ENCODE results near the gene SIRT7. TPM values are rescaled to one million over a fixed set of nuclear protein-coding genes. Genes with fewer than 3 reads are reported as not detected.

The SIRT7 gene
- total and polyA plus RNA-seq, 2 experiments from 2014 or later, result 16.7 to 26.7 TPM

DNA sequence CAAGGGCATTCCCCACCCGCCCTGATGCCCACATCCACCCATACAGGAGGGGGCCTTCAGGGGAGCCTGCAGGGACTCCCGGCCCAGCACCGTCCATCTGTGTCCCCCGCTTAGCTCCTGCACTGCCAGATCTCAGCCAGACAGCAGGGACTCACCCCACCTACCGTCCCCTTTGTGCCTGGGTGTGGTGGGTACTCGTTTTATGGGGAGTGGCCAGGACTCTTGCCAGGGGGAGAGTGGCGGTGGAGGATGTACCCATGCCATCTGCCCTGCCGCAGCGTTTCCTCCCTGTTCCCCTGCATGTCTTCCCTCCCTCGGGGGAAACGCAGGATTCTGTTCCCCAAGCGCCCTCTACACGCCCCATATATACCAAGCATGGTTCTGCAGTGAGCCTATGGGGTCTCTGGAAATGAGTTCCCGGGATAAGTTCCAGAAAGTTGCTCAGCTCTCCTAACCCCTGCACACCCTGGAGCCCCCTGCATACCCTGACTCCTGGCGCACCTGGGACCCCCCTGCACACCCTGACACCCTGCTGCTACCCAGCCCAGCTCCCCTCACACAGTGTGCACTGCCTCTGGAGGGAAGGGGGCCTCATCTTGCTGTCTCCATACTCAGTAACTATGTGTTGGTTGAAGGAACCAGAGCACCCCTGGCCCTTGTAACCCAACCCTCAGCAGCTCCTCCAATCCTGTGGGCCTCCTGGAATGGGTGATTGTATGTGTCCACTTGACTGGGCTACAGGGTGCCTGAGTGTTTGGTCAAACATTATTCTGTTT lies 13.8 kb upstream of the SIRT7 start:
- Histone ChIP-seq H3K9me3 (ENCODE audit: low read depth) (no peaks in the 10 kb centered on the region), H3K27me3 (no peaks in the 10 kb centered on the region), H3K27ac (no peak overlapping the region), H3K4me1 (ENCODE audit: low read depth) (peaks cover 4% of the 10 kb centered on the region), H3K36me3 (no peaks in the 10 kb centered on the region), H3K4me3 (no peak overlapping the region)
- no peak for TF ChIP-seq CTCF (IDR thresholded peaks at IDR 0.05; ENCODE audit: low read depth, low read length)
- no peak for DNase-seq (ENCODE audit: low read depth in 1 of 2, low spot score in 1 of 2)

DNA sequence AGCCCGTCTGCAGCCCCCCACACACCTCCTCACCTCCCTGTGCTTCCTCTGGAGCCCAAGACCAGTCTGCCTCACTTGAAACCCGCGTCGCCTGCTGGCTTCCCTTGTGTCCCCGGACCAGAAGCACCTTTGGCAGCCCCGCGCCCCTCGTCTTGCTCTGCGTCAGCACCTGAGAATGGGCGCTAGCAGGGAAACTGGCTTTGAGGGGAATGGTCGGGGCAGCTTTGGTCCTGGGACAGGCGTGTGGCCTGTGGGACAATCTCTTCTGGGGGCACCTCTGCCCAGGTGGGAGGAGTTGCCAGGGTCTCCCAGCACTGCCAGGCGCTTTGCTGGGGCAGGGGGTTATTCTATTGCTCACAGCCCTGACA lies 13.2 kb upstream of the SIRT7 start:
- DNase-seq (ENCODE audit: low read depth in 1 of 2, low spot score in 1 of 2), result no peak
- TF ChIP-seq CTCF (IDR thresholded peaks at IDR 0.05; ENCODE audit: low read depth, low read length), result no peak
- Histone ChIP-seq H3K4me3 (no peak overlapping the region), H3K4me1 (ENCODE audit: low read depth) (no peaks in the 10 kb centered on the region), H3K36me3 (no peaks in the 10 kb centered on the region), H3K27ac (no peak overlapping the region), H3K9me3 (ENCODE audit: low read depth) (no peaks in the 10 kb centered on the region), H3K27me3 (no peaks in the 10 kb centered on the region)

- H3K36me3 ChIP-seq, result no peaks in the 10 kb centered on the region
- H3K27ac ChIP-seq, result no peak overlapping the region
- no peaks in the 10 kb centered on the region for H3K27me3 ChIP-seq
- TF ChIP-seq CTCF (IDR thresholded peaks at IDR 0.05; ENCODE audit: low read depth, low read length), result no peak
- no peaks in the 10 kb centered on the region for H3K9me3 ChIP-seq (ENCODE audit: low read depth)
- no peak for DNase-seq (ENCODE audit: low read depth in 1 of 2, low spot score in 1 of 2)
- H3K4me1 ChIP-seq (ENCODE audit: low read depth), result no peaks in the 10 kb centered on the region
- H3K4me3 ChIP-seq, result no peak overlapping the region
Measured at GRCh38 chr17:81930142-81931125, 12.5 kb upstream of the SIRT7 start.

DNA sequence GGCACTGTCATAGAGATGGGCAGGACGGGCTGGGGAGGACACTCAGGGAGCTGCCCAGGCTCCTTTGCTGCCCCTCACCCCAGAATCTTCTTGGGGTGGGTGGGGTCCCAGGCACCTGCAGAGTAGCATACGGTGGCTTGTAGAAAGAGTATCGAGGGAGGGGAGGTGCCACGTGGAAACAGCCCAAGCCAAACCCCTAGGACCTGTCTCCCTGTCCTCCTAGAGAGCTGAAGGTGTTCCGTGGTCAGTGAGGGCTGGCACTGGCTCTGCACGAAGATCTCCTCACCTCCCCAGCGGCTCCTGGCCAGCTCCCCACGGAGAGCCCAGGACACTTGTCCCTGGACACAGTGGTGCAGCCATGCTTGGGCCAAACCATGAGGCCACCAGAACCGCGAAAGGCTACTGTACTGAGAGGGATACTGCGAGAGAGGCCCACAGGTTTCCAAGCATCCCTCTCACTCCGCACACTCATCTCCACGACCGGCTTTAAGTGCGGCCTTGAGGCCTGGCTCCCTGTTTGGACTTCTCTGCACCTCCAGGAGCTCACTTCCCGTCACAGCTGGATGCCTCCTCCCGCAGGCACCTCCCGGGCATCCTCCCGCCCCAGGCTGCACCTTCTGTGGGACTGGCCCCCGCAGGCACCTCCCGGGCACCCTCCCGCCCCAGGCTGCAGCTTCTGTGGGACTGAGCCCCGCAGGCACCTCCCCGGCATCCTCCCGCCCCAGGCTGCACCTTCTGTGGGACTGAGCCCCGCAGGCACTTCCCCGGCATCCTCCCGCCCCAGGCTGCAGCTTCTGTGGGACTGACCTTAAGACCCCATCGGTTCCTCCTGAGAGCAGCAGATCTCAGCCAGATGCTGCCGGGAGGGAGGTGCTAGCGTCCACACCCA lies 11.5 kb upstream of the SIRT7 start:
- peaks cover 9% of the 10 kb centered on the region for H3K4me1 ChIP-seq (ENCODE audit: low read depth)
- H3K36me3 ChIP-seq, result no peaks in the 10 kb centered on the region
- H3K27ac ChIP-seq, result no peak overlapping the region
- H3K27me3 ChIP-seq, result no peaks in the 10 kb centered on the region
- no peak for TF ChIP-seq CTCF (IDR thresholded peaks at IDR 0.05; ENCODE audit: low read depth, low read length)
- no peaks in the 10 kb centered on the region for H3K9me3 ChIP-seq (ENCODE audit: low read depth)
- no peak for DNase-seq (ENCODE audit: low read depth in 1 of 2, low spot score in 1 of 2)
- no peak overlapping the region for H3K4me3 ChIP-seq
